Measurements from ENCODE around the gene RALBP1. TPM values are rescaled to one million over a fixed set of nuclear protein-coding genes. Genes with fewer than 3 reads are reported as not detected.

The RALBP1 gene
- total and polyA plus RNA-seq, 9 of the 15 experiments (the other 6 are each of a cell fraction or from before 2014, with no cell fraction given), result 10.9 to 70.0 (median 61.3) TPM

- Histone ChIP-seq H2AFZ (ENCODE audit: low read depth, low read length) (no peak overlapping the region), H3K4me1 (replicated peaks in 1 of 2; ENCODE audit: control insufficient read depth in 2 of 2, insufficient read depth in 2 of 2, low read length in 2 of 2) (peaks cover 0 to 3% of the 10 kb centered on the region in 2 experiments; a peak in 1 of 5 replicates), H3K27me3 (ENCODE audit: control insufficient read depth in 2 of 2, insufficient read depth in 2 of 2, low read length in 2 of 2) (no peaks in the 10 kb centered on the region), H3K4me3 (no peak overlapping the region), H3K36me3 (ENCODE audit: control insufficient read depth, insufficient read depth, low read length) (no peaks in the 10 kb centered on the region), H3K9me1 (ENCODE audit: control insufficient read depth, insufficient read depth, low read length) (no peaks in the 10 kb centered on the region), H4K20me1 (replicated peaks; ENCODE audit: control insufficient read depth, insufficient read depth, low read length) (no peaks in the 10 kb centered on the region), H3K9ac (ENCODE audit: insufficient read depth in 1 of 2, low read depth in 2 of 2, low read length in 2 of 2) (no peak overlapping the region), H3K9me3 (replicated peaks; ENCODE audit: control insufficient read depth, insufficient read depth, low read depth, low read length) (peaks cover 4% of the 10 kb centered on the region; the same call in 1 of the 2 replicates), H3K79me2 (ENCODE audit: control insufficient read depth, insufficient read depth, low read length) (no peaks in the 10 kb centered on the region), H3K27ac (ENCODE audit: extremely low read depth, low read depth, low read length) (no peak overlapping the region), H3K4me2 (ENCODE audit: insufficient read depth, low read length) (no peak overlapping the region)
- no peak for FAIRE-seq
- ATAC-seq, result no peak
- BruUV-seq (replicated peaks), result no TSS peak
- CTCF ChIA-PET (ENCODE audit: low intra/inter-chr PET ratio), result no interaction called here
- DNase-seq (ENCODE audit: extremely low read depth in 1 of 4, low spot score in 3 of 4), result no peak
- 67% methylated on average over 3 of the region's 3 CpGs for WGBS (ENCODE audit: insufficient coverage, low coverage, missing lambda C conversion rate)
- intact Hi-C loops (cut with micrococcal nuclease) (no loop called here), in situ Hi-C loops (cut with MboI) (no loop called here)
- POLR2A ChIA-PET, result no interaction called here
- TF ChIP-seq MAFG (tag; conservative IDR thresholded peaks at IDR 0.05) (0 out of 2 replicates have a peak, but pooled peaks have one; percentile 11), ADNP (tag; IDR thresholded peaks at IDR 0.05) (no peak), ZNF316 (IDR thresholded peaks at IDR 0.05) (peak; percentile 82), CBFB (CRISPR knock-in tag; IDR thresholded peaks at IDR 0.05) (no peak), MAFF (IDR thresholded peaks at IDR 0.05; ENCODE audit: low read length) (0 out of 2 replicates have a peak, but pooled peaks have one; percentile 38), ARID1B (IDR thresholded peaks at IDR 0.05) (no peak), C11orf30 (IDR thresholded peaks at IDR 0.05; ENCODE audit: low read depth) (peak; percentile 54), PYGO2 (tag; IDR thresholded peaks at IDR 0.05) (no peak)
Observed at GRCh38 chr18:9444549-9444948, 30.8 kb upstream of the RALBP1 start.

- Histone ChIP-seq H3K36me3 (ENCODE audit: control insufficient read depth, insufficient read depth, low read length) (no peaks in the 10 kb centered on the region), H4K20me1 (replicated peaks; ENCODE audit: control insufficient read depth, insufficient read depth, low read length) (no peaks in the 10 kb centered on the region), H3K4me2 (ENCODE audit: insufficient read depth, low read length) (no peak overlapping the region), H3K79me2 (ENCODE audit: control insufficient read depth, insufficient read depth, low read length) (no peaks in the 10 kb centered on the region), H3K9ac (ENCODE audit: insufficient read depth in 1 of 2, low read depth in 2 of 2, low read length in 2 of 2) (no peak overlapping the region), H3K27ac (ENCODE audit: extremely low read depth, low read depth, low read length) (no peak overlapping the region), H3K4me1 (replicated peaks in 1 of 2; ENCODE audit: control insufficient read depth in 2 of 2, insufficient read depth in 2 of 2, low read length in 2 of 2) (peaks cover 0 to 8% of the 10 kb centered on the region in 2 experiments; a peak in 1 of 5 replicates), H3K27me3 (ENCODE audit: control insufficient read depth in 2 of 2, insufficient read depth in 2 of 2, low read length in 2 of 2) (no peaks in the 10 kb centered on the region), H2AFZ (ENCODE audit: low read depth, low read length) (no peak overlapping the region), H3K9me1 (ENCODE audit: control insufficient read depth, insufficient read depth, low read length) (no peaks in the 10 kb centered on the region), H3K9me3 (replicated peaks; ENCODE audit: control insufficient read depth, insufficient read depth, low read depth, low read length) (peaks cover 4% of the 10 kb centered on the region; the same call in 1 of the 2 replicates), H3K4me3 (no peak overlapping the region)
- peak in 2 of 4 experiments; percentile 34 to 52 for DNase-seq (ENCODE audit: extremely low read depth in 1 of 4, low spot score in 3 of 4)
- in situ Hi-C loops (cut with MboI) (no loop called here), intact Hi-C loops (cut with micrococcal nuclease) (no loop called here)
- BruUV-seq (replicated peaks), result no TSS peak
- peak; percentile 29 for FAIRE-seq
- ChIA-PET CTCF (ENCODE audit: low intra/inter-chr PET ratio) (no interaction called here), POLR2A (no interaction called here)
- ATAC-seq, result 0 out of 3 replicates have a peak, but pooled peaks have one; percentile 18
- WGBS (ENCODE audit: insufficient coverage, low coverage, missing lambda C conversion rate), result 23% methylated on average over 5 of the region's 5 CpGs
- TF ChIP-seq ID3 (CRISPR knock-in tag; IDR thresholded peaks at IDR 0.05) (no peak), ID3 (tag; IDR thresholded peaks at IDR 0.05) (peak; percentile 82), PHF20 (IDR thresholded peaks at IDR 0.05; ENCODE audit: partially characterized antibody) (no peak), RBM34 (IDR thresholded peaks at IDR 0.05; ENCODE audit: borderline replicate concordance, insufficient read depth, low read length) (no peak), TAF1 (IDR thresholded peaks at IDR 0.05; ENCODE audit: control insufficient read depth, extremely low read depth, insufficient read depth, low read length, severe bottlenecking) (no peak), PHF8 (IDR thresholded peaks at IDR 0.05; ENCODE audit: borderline replicate concordance, low read length) (no peak), ZSCAN32 (CRISPR knock-in tag; IDR thresholded peaks at IDR 0.05) (no peak), FUS (optimal IDR thresholded peaks at IDR 0.05; ENCODE audit: low read depth, low read length) (no peak)
- TF ChIP-seq, protein P1, sequence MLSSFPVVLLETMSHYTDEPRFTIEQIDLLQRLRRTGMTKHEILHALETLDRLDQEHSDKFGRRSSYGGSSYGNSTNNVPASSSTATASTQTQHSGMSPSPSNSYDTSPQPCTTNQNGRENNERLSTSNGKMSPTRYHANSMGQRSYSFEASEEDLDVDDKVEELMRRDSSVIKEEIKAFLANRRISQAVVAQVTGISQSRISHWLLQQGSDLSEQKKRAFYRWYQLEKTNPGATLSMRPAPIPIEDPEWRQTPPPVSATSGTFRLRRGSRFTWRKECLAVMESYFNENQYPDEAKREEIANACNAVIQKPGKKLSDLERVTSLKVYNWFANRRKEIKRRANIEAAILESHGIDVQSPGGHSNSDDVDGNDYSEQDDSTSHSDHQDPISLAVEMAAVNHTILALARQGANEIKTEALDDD (IDR thresholded peaks at IDR 0.05), result 0 out of 2 replicates have a peak, but pooled peaks have one; percentile 44
Observed at GRCh38 chr18:9446839-9447238, 28.5 kb upstream of the RALBP1 start.

Measured in K562 (cell line).